ENCODE measurements around the gene TIMP2. TPM values are rescaled to one million over a fixed set of nuclear protein-coding genes. Genes with fewer than 3 reads are reported as not detected.
A peak's percentile ranks its signal among the peaks of the same experiment; 100 is the strongest.

Gene TIMP2
- total and polyA plus RNA-seq, 2 of the 13 experiments (the other 11 are each of a cell fraction or from before 2014, with no cell fraction given) = 3.8 to 8.5 TPM

GRCh38 chr17:78925662-78926555 is 722 bp upstream of the TIMP2 start:
- H3K27ac ChIP-seq (ENCODE audit: extremely low read length, insufficient read depth, low read length) = peak overlapping the region; percentile 59
- ATAC-seq = peak; percentile 63
- no peaks in the 10 kb centered on the region for H3K79me2 ChIP-seq (ENCODE audit: insufficient read depth, low read length)
- intact Hi-C loops (cut with micrococcal nuclease; ENCODE audit: unreplicated experiment) (loop anchor here (5.0 kb wide), 2 partner anchors 36 to 784 kb away; no protein-coding TSS in a partner anchor), in situ Hi-C loops (cut with HindIII; ENCODE audit: extremely low pct_ligation_motif_present, low pct_unique_long_range_greater_than_20kb) (no loop called here)
- POLR2A ChIA-PET = interaction anchor here (0.7 to 2.8 kb wide), 4 partner anchors 8 to 101 kb away, joined by 3 to 10 read pairs (median 7); no protein-coding TSS in a partner anchor
- peaks cover 6 to 38% of the 10 kb centered on the region in 2 experiments; a peak in 3 of 5 replicates for H3K27me3 ChIP-seq (ENCODE audit: control insufficient read depth in 1 of 2, insufficient read depth in 2 of 2, low read length in 2 of 2)
- H4K20me1 ChIP-seq (ENCODE audit: insufficient read depth, low read length) = no peaks in the 10 kb centered on the region
- peak; percentile 52 for DNase-seq (ENCODE audit: low spot score)
- H3K9me3 ChIP-seq (ENCODE audit: low read length) = no peaks in the 10 kb centered on the region
- H3K4me2 ChIP-seq (ENCODE audit: low read depth, low read length) = peak overlapping the region; percentile 98
- BruUV-seq (replicated peaks) = TSS peak; percentile 83
- H3K9ac ChIP-seq (ENCODE audit: insufficient read depth, low read depth, low read length) = peak overlapping the region; percentile 78
- H3K36me3 ChIP-seq (replicated peaks in 1 of 2; ENCODE audit: control insufficient read depth in 1 of 2, insufficient read depth in 2 of 2, low read length in 2 of 2) = no peaks in the 10 kb centered on the region
- peak; percentile 56 for FAIRE-seq
- 13% methylated on average over 30 of the region's 33 CpGs for WGBS (ENCODE audit: low lambda C conversion rate)
- peaks cover 47% of the 10 kb centered on the region for H3K4me1 ChIP-seq (ENCODE audit: insufficient read depth, low read length)
- no peak overlapping the region for H2AFZ ChIP-seq (ENCODE audit: low read length)
- CTCF ChIA-PET (ENCODE audit: low intra/inter-chr PET ratio, low total read pairs) = no interaction called here
- peak overlapping the region; percentile 78 to 82 (median 78) for H3K4me3 ChIP-seq (replicated peaks in 1 of 3; ENCODE audit: insufficient read depth in 1 of 3, low read depth in 2 of 3, low read length in 3 of 3)
- TF ChIP-seq XBP1 (CRISPR knock-in tag; IDR thresholded peaks at IDR 0.05) = no peak
- TF ChIP-seq HNRNPH1 (optimal IDR thresholded peaks at IDR 0.05; ENCODE audit: low read depth, low read length) = no peak
- no peak for TF ChIP-seq REPIN1 (CRISPR knock-in tag; IDR thresholded peaks at IDR 0.05; ENCODE audit: borderline replicate concordance, low read depth)
- no peak for TF ChIP-seq ZUFSP (CRISPR knock-in tag; IDR thresholded peaks at IDR 0.05; ENCODE audit: borderline replicate concordance)
- 0 out of 2 replicates have a peak, but pooled peaks have one; percentile 17 for TF ChIP-seq IRF2 (CRISPR knock-in tag; IDR thresholded peaks at IDR 0.05)
- no peak for TF ChIP-seq ZNF382 (CRISPR knock-in tag; IDR thresholded peaks at IDR 0.05; ENCODE audit: borderline replicate concordance)
- TF ChIP-seq, protein P1, sequence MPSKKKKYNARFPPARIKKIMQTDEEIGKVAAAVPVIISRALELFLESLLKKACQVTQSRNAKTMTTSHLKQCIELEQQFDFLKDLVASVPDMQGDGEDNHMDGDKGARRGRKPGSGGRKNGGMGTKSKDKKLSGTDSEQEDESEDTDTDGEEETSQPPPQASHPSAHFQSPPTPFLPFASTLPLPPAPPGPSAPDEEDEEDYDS (CRISPR knock-in tag; IDR thresholded peaks at IDR 0.05) = 0 out of 2 replicates have a peak, but pooled peaks have one; percentile 20
- no peak for TF ChIP-seq BORCS8-MEF2B (CRISPR knock-in tag; IDR thresholded peaks at IDR 0.05)
- TF ChIP-seq ATM (IDR thresholded peaks at IDR 0.05; ENCODE audit: borderline replicate concordance) = no peak
- no peak for TF ChIP-seq ETV5 (CRISPR knock-in tag; IDR thresholded peaks at IDR 0.05; ENCODE audit: borderline replicate concordance)
- TF ChIP-seq GATAD2A (CRISPR knock-in tag; IDR thresholded peaks at IDR 0.05) = peak; percentile 51; the same call in 1 of the 2 replicates
- TF ChIP-seq ZBTB4 (CRISPR knock-in tag; IDR thresholded peaks at IDR 0.05; ENCODE audit: borderline replicate concordance) = no peak
- no peak for TF ChIP-seq MED8 (CRISPR knock-in tag; IDR thresholded peaks at IDR 0.05; ENCODE audit: insufficient replicate concordance)
- TF ChIP-seq, protein P2, sequence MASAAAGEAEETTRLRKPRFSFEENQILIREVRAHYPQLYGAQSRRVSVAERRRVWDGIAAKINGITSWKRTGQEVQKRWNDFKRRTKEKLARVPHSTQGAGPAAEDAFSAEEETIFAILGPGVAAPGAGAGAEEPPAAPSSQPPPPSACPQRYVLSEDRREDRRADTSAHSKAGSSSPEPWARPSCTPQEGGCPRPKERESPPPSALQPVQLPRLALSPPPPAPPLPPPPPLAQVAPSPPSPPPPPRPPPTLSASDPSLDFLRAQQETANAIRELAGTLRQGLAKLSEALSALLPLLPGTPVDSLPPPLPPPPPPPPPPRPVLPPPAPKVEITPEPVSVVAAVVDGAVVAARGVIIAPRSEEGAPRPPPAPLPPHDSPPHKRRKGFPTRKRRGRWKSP (CRISPR knock-in tag; IDR thresholded peaks at IDR 0.05) = 0 out of 2 replicates have a peak, but pooled peaks have one; percentile 25
- TF ChIP-seq ISL2 (CRISPR knock-in tag; IDR thresholded peaks at IDR 0.05) = no peak
- TF ChIP-seq RCOR2 (CRISPR knock-in tag; IDR thresholded peaks at IDR 0.05) = no peak
- no peak for TF ChIP-seq ZNF160 (CRISPR knock-in tag; IDR thresholded peaks at IDR 0.05)
